GM19324 (cell line): ENCODE data around the gene XYLT1.
"Not testable (repeated sequence)": the region's sequence is repeated elsewhere in the genome, so short reads cannot be mapped to it uniquely, and the experiment has no call there.

Experiments used
- ATAC-seq: cut with Tn5 transposase; IDR thresholded peaks from one replicate; pipeline ENCODE4 v1.9.1; 2021; ENCODE audit warnings: mild to moderate bottlenecking, moderate library complexity; ENCODE audit not compliant: unreplicated experiment, low FRiP score

The XYLT1 gene

GRCh38 chr16:17470908-17471718, at the start of gene XYLT1:
TSS of gene XYLT1 (minus strand) at chr16:17470960. CDS start at chr16:17470796, 164 bp downstream.
- no peak for ATAC-seq

- no peak for ATAC-seq
Measured at GRCh38 chr16:17520111-17520510, 49.4 kb upstream of the XYLT1 start.

- ATAC-seq: no peak
Measured at GRCh38 chr16:17519101-17519955, 48.6 kb upstream of the XYLT1 start.

GRCh38 chr16:17518441-17518840, 47.7 kb upstream of the XYLT1 start:
- no peak for ATAC-seq

- ATAC-seq: no peak
Measured at GRCh38 chr16:17515421-17516210, 44.9 kb upstream of the XYLT1 start.

- no peak for ATAC-seq
Measured at GRCh38 chr16:17512636-17513220, 42.0 kb upstream of the XYLT1 start.

- ATAC-seq: no peak
Measured at GRCh38 chr16:17511340-17511739, 40.6 kb upstream of the XYLT1 start.

- ATAC-seq: no peak
Measured at GRCh38 chr16:17510567-17510966, 39.8 kb upstream of the XYLT1 start.

- no peak for ATAC-seq
Measured at GRCh38 chr16:17509194-17509593, 38.4 kb upstream of the XYLT1 start.

- ATAC-seq: no peak
Measured at GRCh38 chr16:17508303-17508702, 37.5 kb upstream of the XYLT1 start.

GRCh38 chr16:17507516-17507915, 36.8 kb upstream of the XYLT1 start:
- not testable (repeated sequence) for ATAC-seq

GRCh38 chr16:17505828-17506227, 35.1 kb upstream of the XYLT1 start:
- not testable (repeated sequence) for ATAC-seq

GRCh38 chr16:17504050-17504449, 33.3 kb upstream of the XYLT1 start:
- ATAC-seq: no peak

GRCh38 chr16:17503331-17503730, 32.6 kb upstream of the XYLT1 start:
- ATAC-seq: no peak

- no peak for ATAC-seq
Measured at GRCh38 chr16:17501321-17501720, 30.6 kb upstream of the XYLT1 start.

GRCh38 chr16:17499223-17499902, 28.6 kb upstream of the XYLT1 start:
- no peak for ATAC-seq

GRCh38 chr16:17497648-17498047, 26.9 kb upstream of the XYLT1 start:
- ATAC-seq: no peak

- no peak for ATAC-seq
Measured at GRCh38 chr16:17496891-17497290, 26.1 kb upstream of the XYLT1 start.

- ATAC-seq: no peak
Measured at GRCh38 chr16:17493012-17493411, 22.3 kb upstream of the XYLT1 start.

GRCh38 chr16:17491140-17491662, 20.4 kb upstream of the XYLT1 start:
- ATAC-seq: no peak
